Measurements from ENCODE around the gene COX8A. TPM values are rescaled to one million over a fixed set of nuclear protein-coding genes. Genes with fewer than 3 reads are reported as not detected.

COX8A gene
- total RNA-seq, 1 donor from 2014 or later, result 265 TPM

GRCh38 chr11:63937713-63938478 is 36.5 kb upstream of the COX8A start:
- peak overlapping the region; percentile 59 for H3K27ac Mint-ChIP-seq (ENCODE audit: unreplicated experiment)

GRCh38 chr11:63938479-63939396 is 35.7 kb upstream of the COX8A start, which contains the start of gene NAA40:
TSS of gene NAA40 (plus strand) at chr11:63939002. CDS start at chr11:63939097, 95 bp downstream.
- Mint-ChIP-seq H3K27ac (ENCODE audit: unreplicated experiment) (peak within 1 kb of the TSS; percentile 83), H3K9me3 (ENCODE audit: unreplicated experiment) (no peaks in the 10 kb centered on the region), H3K4me3 (ENCODE audit: unreplicated experiment) (peak within 1 kb of the TSS; percentile 83), H3K36me3 (ENCODE audit: unreplicated experiment) (no peaks in the 10 kb centered on the region), H3K27me3 (ENCODE audit: unreplicated experiment) (no peaks in the 10 kb centered on the region), H3K4me1 (ENCODE audit: unreplicated experiment) (peaks cover 16% of the 10 kb centered on the region)
- DNase-seq (ENCODE audit: extremely low spot score, unreplicated experiment), result peak; percentile 97
- TF ChIP-seq CTCF (IDR thresholded peaks at IDR 0.05), result peak; percentile 14

More at GRCh38 chr11:63937713-63938478, 36.5 kb upstream of the COX8A start:
- DNase-seq (ENCODE audit: extremely low spot score, unreplicated experiment), result no peak
- peak overlapping the region; percentile 83 for H3K4me3 Mint-ChIP-seq (ENCODE audit: unreplicated experiment)
- TF ChIP-seq CTCF (IDR thresholded peaks at IDR 0.05), result no peak
- no peaks in the 10 kb centered on the region for H3K9me3 Mint-ChIP-seq (ENCODE audit: unreplicated experiment)
- no peaks in the 10 kb centered on the region for H3K36me3 Mint-ChIP-seq (ENCODE audit: unreplicated experiment)
- H3K27me3 Mint-ChIP-seq (ENCODE audit: unreplicated experiment), result no peaks in the 10 kb centered on the region
- H3K4me1 Mint-ChIP-seq (ENCODE audit: unreplicated experiment), result peaks cover 16% of the 10 kb centered on the region

GRCh38 chr11:63939397-63939891 is 35.0 kb upstream of the COX8A start:
- Mint-ChIP-seq H3K27me3 (ENCODE audit: unreplicated experiment) (no peaks in the 10 kb centered on the region), H3K36me3 (ENCODE audit: unreplicated experiment) (no peaks in the 10 kb centered on the region), H3K9me3 (ENCODE audit: unreplicated experiment) (no peaks in the 10 kb centered on the region), H3K4me1 (ENCODE audit: unreplicated experiment) (peaks cover 20% of the 10 kb centered on the region), H3K4me3 (ENCODE audit: unreplicated experiment) (peak overlapping the region; percentile 83), H3K27ac (ENCODE audit: unreplicated experiment) (peak overlapping the region; percentile 83)
- no peak for TF ChIP-seq CTCF (IDR thresholded peaks at IDR 0.05)
- no peak for DNase-seq (ENCODE audit: extremely low spot score, unreplicated experiment)

- H3K9me3 Mint-ChIP-seq (ENCODE audit: unreplicated experiment), result no peaks in the 10 kb centered on the region
- TF ChIP-seq CTCF (IDR thresholded peaks at IDR 0.05), result no peak
- H3K27ac Mint-ChIP-seq (ENCODE audit: unreplicated experiment), result no peak overlapping the region
- DNase-seq (ENCODE audit: extremely low spot score, unreplicated experiment), result no peak
- peak overlapping the region; percentile 53 for H3K4me3 Mint-ChIP-seq (ENCODE audit: unreplicated experiment)
- no peaks in the 10 kb centered on the region for H3K27me3 Mint-ChIP-seq (ENCODE audit: unreplicated experiment)
- H3K36me3 Mint-ChIP-seq (ENCODE audit: unreplicated experiment), result no peaks in the 10 kb centered on the region
- H3K4me1 Mint-ChIP-seq (ENCODE audit: unreplicated experiment), result peaks cover 27% of the 10 kb centered on the region
Observed at GRCh38 chr11:63940786-63941185, 33.6 kb upstream of the COX8A start.
